ENCODE results near the gene GRIN3B. TPM values are rescaled to one million over a fixed set of nuclear protein-coding genes. Genes with fewer than 3 reads are reported as not detected.

The GRIN3B gene
- total RNA-seq, 1 donor from 2014 or later = 3.0 TPM

GRCh38 chr19:972281-972680 is 27.9 kb upstream of the GRIN3B start:
- Histone ChIP-seq H3K36me3 (peaks cover 50% of the 10 kb centered on the region), H3K27ac (no peak overlapping the region), H3K9me3 (peaks cover 8% of the 10 kb centered on the region), H3K4me3 (no peak overlapping the region), H3K27me3 (ENCODE audit: low read depth) (no peaks in the 10 kb centered on the region), H3K4me1 (no peaks in the 10 kb centered on the region)
- DNase-seq (no peak), ATAC-seq (no peak)
- TF ChIP-seq CTCF (IDR thresholded peaks at IDR 0.05) = no peak
- intact Hi-C loops (cut with DNase I) = no loop called here

DNA sequence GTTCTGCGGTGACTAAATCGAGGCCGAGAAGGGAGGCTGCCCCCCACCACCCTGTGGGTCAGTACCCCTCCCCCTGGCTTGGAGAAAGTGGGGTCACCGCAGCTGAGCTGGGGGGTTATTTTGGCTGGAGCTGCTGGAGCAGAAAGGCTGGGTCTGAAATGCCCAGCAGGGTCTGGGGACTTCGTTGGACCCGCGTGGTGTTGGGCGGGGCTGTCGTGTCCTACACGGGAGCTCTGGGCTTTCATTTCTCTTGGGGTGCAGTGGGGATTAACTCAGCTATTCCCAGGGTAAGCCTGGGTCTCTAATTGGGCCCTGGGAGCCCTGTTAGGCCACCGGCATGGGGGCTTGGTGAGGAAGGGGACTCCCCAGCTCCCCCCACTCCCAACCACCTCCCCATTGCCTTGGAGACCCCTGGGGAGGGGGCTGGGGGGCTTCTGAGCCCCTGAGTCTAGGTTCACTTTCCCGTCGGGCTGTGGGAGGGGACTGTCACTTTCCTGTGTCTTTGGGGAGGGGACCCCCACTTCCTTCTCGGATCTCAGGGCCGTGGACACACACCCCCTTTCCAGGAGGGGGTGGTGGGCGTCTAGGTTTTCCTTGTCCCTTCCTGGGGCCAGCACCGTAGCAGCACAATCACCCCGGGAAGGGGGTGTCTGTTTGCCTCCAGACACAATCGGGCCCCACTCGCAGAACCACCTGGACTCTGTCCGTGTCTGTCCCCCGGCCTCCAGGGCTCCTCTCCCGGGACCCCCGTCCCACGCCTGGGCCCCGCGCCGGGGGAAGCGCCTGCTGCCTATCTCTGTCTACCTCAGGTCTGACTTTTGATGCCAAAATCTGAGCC is 26.3 kb upstream of the GRIN3B start:
- H3K27me3 ChIP-seq (ENCODE audit: low read depth) = no peaks in the 10 kb centered on the region
- peaks cover 39% of the 10 kb centered on the region for H3K36me3 ChIP-seq
- no peak for TF ChIP-seq CTCF (IDR thresholded peaks at IDR 0.05)
- H3K4me1 ChIP-seq = no peaks in the 10 kb centered on the region
- no peak for ATAC-seq
- DNase-seq = no peak
- H3K27ac ChIP-seq = no peak overlapping the region
- peaks cover 8% of the 10 kb centered on the region for H3K9me3 ChIP-seq
- intact Hi-C loops (cut with DNase I) = no loop called here
- no peak overlapping the region for H3K4me3 ChIP-seq

DNA sequence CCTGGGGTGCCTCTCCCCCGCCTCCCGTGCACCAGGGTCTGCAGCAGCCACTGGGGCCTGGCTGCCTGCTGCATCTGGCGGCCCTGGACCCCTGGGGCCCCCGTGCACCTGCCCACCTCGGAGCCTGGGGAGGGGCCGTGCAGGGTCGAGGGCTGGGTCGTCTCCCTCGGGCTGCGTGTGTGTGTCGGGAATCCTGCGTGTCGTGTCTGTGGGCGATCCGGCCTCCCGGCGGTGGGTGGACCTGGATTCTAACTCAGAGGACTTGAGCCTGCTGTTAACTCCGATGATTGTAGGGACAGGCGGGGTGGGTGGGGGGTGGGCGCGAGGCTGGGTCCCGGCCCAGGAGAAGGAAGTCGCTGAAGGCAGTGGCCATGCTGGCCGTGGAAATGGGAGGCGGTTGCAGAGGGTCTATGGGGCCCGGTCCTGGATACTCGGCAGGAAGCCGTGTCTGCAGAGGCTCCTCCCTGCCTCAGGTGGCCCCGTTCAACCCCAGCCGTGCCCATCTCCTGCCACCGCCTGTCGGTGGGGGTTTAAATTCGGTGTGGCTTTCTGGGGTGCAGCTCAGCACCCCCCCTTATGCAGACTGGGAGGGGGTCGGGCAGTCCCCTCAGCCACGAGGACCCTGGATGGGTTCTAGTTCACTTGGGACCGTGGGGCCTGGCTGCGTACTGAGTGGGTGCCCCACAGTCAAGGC is 25.5 kb upstream of the GRIN3B start:
- H3K4me3 ChIP-seq = no peak overlapping the region
- intact Hi-C loops (cut with DNase I) = no loop called here
- ATAC-seq (no peak), DNase-seq (no peak)
- peaks cover 8% of the 10 kb centered on the region for H3K9me3 ChIP-seq
- H3K27me3 ChIP-seq (ENCODE audit: low read depth) = no peaks in the 10 kb centered on the region
- peaks cover 4% of the 10 kb centered on the region for H3K4me1 ChIP-seq
- H3K36me3 ChIP-seq = peaks cover 32% of the 10 kb centered on the region
- TF ChIP-seq CTCF (IDR thresholded peaks at IDR 0.05) = no peak
- no peak overlapping the region for H3K27ac ChIP-seq

- peaks cover 12% of the 10 kb centered on the region for H3K4me1 ChIP-seq
- intact Hi-C loops (cut with DNase I) = no loop called here
- no peaks in the 10 kb centered on the region for H3K27me3 ChIP-seq (ENCODE audit: low read depth)
- peaks cover 14% of the 10 kb centered on the region for H3K36me3 ChIP-seq
- no peak for ATAC-seq
- H3K9me3 ChIP-seq = no peaks in the 10 kb centered on the region
- no peak for DNase-seq
- no peak overlapping the region for H3K4me3 ChIP-seq
- no peak overlapping the region for H3K27ac ChIP-seq
- no peak for TF ChIP-seq CTCF (IDR thresholded peaks at IDR 0.05)
Observed at GRCh38 chr19:976476-976875, 23.7 kb upstream of the GRIN3B start.

GRCh38 chr19:977058-977464 is 23.2 kb upstream of the GRIN3B start:
- no peak for TF ChIP-seq CTCF (IDR thresholded peaks at IDR 0.05)
- peaks cover 8% of the 10 kb centered on the region for H3K36me3 ChIP-seq
- no peaks in the 10 kb centered on the region for H3K27me3 ChIP-seq (ENCODE audit: low read depth)
- H3K27ac ChIP-seq = no peak overlapping the region
- no peaks in the 10 kb centered on the region for H3K9me3 ChIP-seq
- no peak overlapping the region for H3K4me3 ChIP-seq
- no peak for ATAC-seq
- intact Hi-C loops (cut with DNase I) = no loop called here
- peaks cover 12% of the 10 kb centered on the region for H3K4me1 ChIP-seq
- DNase-seq = no peak

All from lower lobe of right lung (tissue), 2 donors.